Measurements from ENCODE around the gene TBL3. TPM values are rescaled to one million over a fixed set of nuclear protein-coding genes. Genes with fewer than 3 reads are reported as not detected.
A peak's percentile ranks its signal among the peaks of the same experiment; 100 is the strongest.

TBL3 gene
- total and polyA plus RNA-seq, 7 donors, result 31.5 to 78.0 (median 41.8) TPM

GRCh38 chr16:2027024-2028010 is 55.5 kb downstream of the TBL3 start:
- 7 to 18% (median 8%) methylated on average over 39 to 76 of the region's 76 CpGs for WGBS, 3 donors
- peak overlapping the region; percentile 78 for H3K4me3 ChIP-seq
- H3K9me3 ChIP-seq, result no peaks in the 10 kb centered on the region
- H3K27me3 ChIP-seq (ENCODE audit: insufficient read depth in 3 of 3, low read length in 2 of 3), result no peaks in the 10 kb centered on the region
- DNase-seq (no peak), ATAC-seq (no peak)
- TF ChIP-seq CTCF (IDR thresholded peaks at IDR 0.05), result no peak
- peaks cover 24% of the 10 kb centered on the region for H3K4me1 ChIP-seq
- peak overlapping the region; percentile 67 for H3K27ac ChIP-seq
- intact Hi-C loops (cut with DNase I), result loop anchor here in 1 of 2 donors (1.0 kb wide), 1 partner anchor 45 kb away; no protein-coding TSS in a partner anchor
- H3K36me3 ChIP-seq (ENCODE audit: insufficient read depth in 1 of 2, low read depth in 1 of 2), result peaks cover 0 to 5% of the 10 kb centered on the region in 2 donors

- H3K36me3 ChIP-seq (ENCODE audit: insufficient read depth in 1 of 2, low read depth in 1 of 2), result peaks cover 0 to 5% of the 10 kb centered on the region in 2 donors
- ATAC-seq (no peak), DNase-seq (no peak)
- no peaks in the 10 kb centered on the region for H3K27me3 ChIP-seq (ENCODE audit: insufficient read depth in 3 of 3, low read length in 2 of 3)
- H3K4me1 ChIP-seq, result peaks cover 21% of the 10 kb centered on the region
- no peaks in the 10 kb centered on the region for H3K9me3 ChIP-seq
- peak overlapping the region; percentile 78 for H3K4me3 ChIP-seq
- no peak overlapping the region for H3K27ac ChIP-seq
- intact Hi-C loops (cut with DNase I), result no loop called here
- 62 to 71% (median 66%) methylated on average over 3 of the region's 3 CpGs for WGBS, 3 donors
- no peak for TF ChIP-seq CTCF (IDR thresholded peaks at IDR 0.05)
Observed at GRCh38 chr16:2028146-2028545, 56.3 kb downstream of the TBL3 start.

- no peak for DNase-seq
- TF ChIP-seq CTCF (IDR thresholded peaks at IDR 0.05), result no peak
- Histone ChIP-seq H3K36me3 (ENCODE audit: insufficient read depth in 1 of 2, low read depth in 1 of 2) (peaks cover 0 to 5% of the 10 kb centered on the region in 2 donors), H3K4me3 (peak overlapping the region; percentile 78), H3K27ac (no peak overlapping the region), H3K4me1 (peaks cover 21% of the 10 kb centered on the region), H3K9me3 (no peaks in the 10 kb centered on the region), H3K27me3 (ENCODE audit: insufficient read depth in 3 of 3, low read length in 2 of 3) (no peaks in the 10 kb centered on the region)
- ATAC-seq, result no peak
- intact Hi-C loops (cut with DNase I), result no loop called here
- 77 to 85% (median 78%) methylated on average over 16 to 18 of the region's 18 CpGs for WGBS, 3 donors
Observed at GRCh38 chr16:2028620-2029220, 56.9 kb downstream of the TBL3 start.

- no peak for TF ChIP-seq CTCF (IDR thresholded peaks at IDR 0.05)
- WGBS, 3 donors, result 68 to 78% (median 72%) methylated on average over 17 to 22 of the region's 22 CpGs
- ATAC-seq (no peak), DNase-seq (no peak)
- H3K36me3 ChIP-seq (ENCODE audit: insufficient read depth in 1 of 2, low read depth in 1 of 2), result peaks cover 0 to 5% of the 10 kb centered on the region in 2 donors
- peaks cover 21% of the 10 kb centered on the region for H3K4me1 ChIP-seq
- peak overlapping the region; percentile 78 for H3K4me3 ChIP-seq
- no peaks in the 10 kb centered on the region for H3K9me3 ChIP-seq
- intact Hi-C loops (cut with DNase I), result no loop called here
- H3K27ac ChIP-seq, result no peak overlapping the region
- H3K27me3 ChIP-seq (ENCODE audit: insufficient read depth in 3 of 3, low read length in 2 of 3), result no peaks in the 10 kb centered on the region
Observed at GRCh38 chr16:2029350-2029749, 57.5 kb downstream of the TBL3 start.
